ENCODE data around the gene ST7. TPM values are rescaled to one million over a fixed set of nuclear protein-coding genes. Genes with fewer than 3 reads are reported as not detected.

ST7 gene
- total RNA-seq, 1 experiment from 2014 or later, result 12.4 TPM

- DNase-seq (ENCODE audit: low spot score) (no peak), ATAC-seq (no peak)
- POLR2A ChIA-PET, result no interaction called here
- TF ChIP-seq ZNF219 (CRISPR knock-in tag; IDR thresholded peaks at IDR 0.05; ENCODE audit: borderline replicate concordance) (no peak), TP53 (CRISPR knock-in tag; IDR thresholded peaks at IDR 0.05) (no peak)
- Mint-ChIP-seq H3K4me3 (no peak overlapping the region), H3K36me3 (no peaks in the 10 kb centered on the region), H3K27me3 (ENCODE audit: low read depth) (no peaks in the 10 kb centered on the region), H3K27ac (no peak overlapping the region; the same call in 1 of the 2 replicates), H3K9me3 (no peaks in the 10 kb centered on the region), H3K4me1 (peaks cover 11% of the 10 kb centered on the region)
- CTCF ChIA-PET, result interaction anchor here (2.4 kb wide), 1 partner anchor 81 kb away, joined by 8 read pairs; no protein-coding TSS in a partner anchor
These were observed 58.3 kb downstream of the ST7 start for GRCh38 chr7:117011419-117012260.

GRCh38 chr7:117012284-117012683 is 59.0 kb downstream of the ST7 start:
- ChIA-PET POLR2A (no interaction called here), CTCF (interaction anchor here (2.4 kb wide), 1 partner anchor 82 kb away, joined by 8 read pairs; no protein-coding TSS in a partner anchor)
- Mint-ChIP-seq H3K27me3 (ENCODE audit: low read depth) (no peaks in the 10 kb centered on the region), H3K9me3 (no peaks in the 10 kb centered on the region), H3K36me3 (no peaks in the 10 kb centered on the region), H3K4me1 (peaks cover 5% of the 10 kb centered on the region), H3K27ac (no peak overlapping the region), H3K4me3 (no peak overlapping the region)
- TF ChIP-seq E2F5 (CRISPR knock-in tag; IDR thresholded peaks at IDR 0.05), result no peak
- TF ChIP-seq RORB (CRISPR knock-in tag; IDR thresholded peaks at IDR 0.05), result 0 out of 2 replicates have a peak, but pooled peaks have one; percentile 51
- TF ChIP-seq USF2 (CRISPR knock-in tag; IDR thresholded peaks at IDR 0.05), result no peak
- TF ChIP-seq GTF2I (CRISPR knock-in tag; conservative IDR thresholded peaks at IDR 0.05), result 0 out of 2 replicates have a peak, but pooled peaks have one; percentile 17
- TF ChIP-seq ATF1 (CRISPR knock-in tag; IDR thresholded peaks at IDR 0.05), result no peak
- no peak for DNase-seq (ENCODE audit: low spot score)
- no peak for ATAC-seq

GRCh38 chr7:117012696-117013095 is 59.4 kb downstream of the ST7 start:
- ATAC-seq (peak; percentile 75), DNase-seq (ENCODE audit: low spot score) (no peak)
- H3K36me3 Mint-ChIP-seq, result no peaks in the 10 kb centered on the region
- H3K4me3 Mint-ChIP-seq, result no peak overlapping the region
- 0 out of 2 replicates have a peak, but pooled peaks cover 4% of the 10 kb centered on the region for H3K4me1 Mint-ChIP-seq
- CTCF ChIA-PET, result interaction anchor here (0.7 to 2.4 kb wide), 3 partner anchors 27 to 82 kb away, joined by 3 to 8 read pairs (median 7); no protein-coding TSS in a partner anchor
- no peak overlapping the region for H3K27ac Mint-ChIP-seq
- no peaks in the 10 kb centered on the region for H3K27me3 Mint-ChIP-seq (ENCODE audit: low read depth)
- no peak for TF ChIP-seq MAX (CRISPR knock-in tag; IDR thresholded peaks at IDR 0.05)
- no peak for TF ChIP-seq ZNF232 (CRISPR knock-in tag; IDR thresholded peaks at IDR 0.05)
- TF ChIP-seq ERG (CRISPR knock-in tag; IDR thresholded peaks at IDR 0.05), result no peak
- TF ChIP-seq FOXP4 (CRISPR knock-in tag; IDR thresholded peaks at IDR 0.05), result no peak
- no peak for TF ChIP-seq JAZF1 (CRISPR knock-in tag; IDR thresholded peaks at IDR 0.05)
- TF ChIP-seq ZNF317 (CRISPR knock-in tag; IDR thresholded peaks at IDR 0.05; ENCODE audit: borderline replicate concordance, low read depth), result no peak
- POLR2A ChIA-PET, result no interaction called here
- no peaks in the 10 kb centered on the region for H3K9me3 Mint-ChIP-seq

Data from WTC11 (cell line).